A673 (cell line): ENCODE measurements around the gene PNPLA5. TPM values are rescaled to one million over a fixed set of nuclear protein-coding genes. Genes with fewer than 3 reads are reported as not detected.

ENCODE experiments used
- BruUV-seq: library from RNA; stranded (reverse); fragments of 400-500 nt; replicated peaks from 2 replicates; lab custom pipeline; 2021; lab: Mats Ljungman, UMichigan
- CTCF ChIA-PET: fragments of 300-600 bp; sonication (Branson Sonifier 250); formaldehyde crosslinking; loops from one replicate; lab custom pipeline; 2022; ENCODE audit warnings: antibody characterized with exemption; lab: Charles Lee
- POLR2A ChIA-PET: fragments of 300-600 bp; sonication (Branson Sonifier 250); formaldehyde crosslinking; loops from one replicate; lab custom pipeline; 2022; ENCODE audit warnings: antibody characterized with exemption; ENCODE audit not compliant: low non-redundant PET; lab: Charles Lee
- DNase-seq: peaks from one replicate; pipeline ENCODE4 v3.0.0-alpha.2; 2015; ENCODE audit warnings: low spot score
- H3K27ac ChIP-seq: fragments of 200-600 bp; sonication (generic); 2 replicates; pipeline ENCODE4 v1.5.1; 2016; ENCODE audit warnings: mixed run types, low read depth, mild to moderate bottlenecking, mixed read lengths, antibody characterized with exemption, low read length; ENCODE audit not compliant: poor library complexity, severe bottlenecking
- H3K27me3 ChIP-seq: fragments of 200-600 bp; sonication (generic); replicated peaks from 2 replicates; pipeline ENCODE4 v1.6.1; 2017; ENCODE audit warnings: mixed run types, low read depth, mild to moderate bottlenecking, mixed read lengths, antibody characterized with exemption, low read length; ENCODE audit not compliant: insufficient read depth, poor library complexity
- H3K36me3 ChIP-seq: fragments of 200-600 bp; sonication (generic); 2 replicates; pipeline ENCODE4 v1.6.1; 2016; ENCODE audit warnings: mixed run types, mild to moderate bottlenecking, mixed read lengths, antibody characterized with exemption, low read length; ENCODE audit not compliant: insufficient read depth, poor library complexity, severe bottlenecking
- H3K4me1 ChIP-seq: fragments of 200-600 bp; sonication (generic); 2 replicates; pipeline ENCODE4 v1.6.1; 2017; ENCODE audit warnings: mixed run types, mild to moderate bottlenecking, mixed read lengths, antibody characterized with exemption, low read length; ENCODE audit not compliant: insufficient read depth, poor library complexity, severe bottlenecking
- H3K4me3 ChIP-seq: fragments of 200-600 bp; sonication (generic); 2 replicates; pipeline ENCODE4 v1.5.1; 2016; ENCODE audit warnings: low read depth, mixed run types, mild to moderate bottlenecking, mixed read lengths, low read length; ENCODE audit not compliant: poor library complexity, severe bottlenecking
- H3K9me3 ChIP-seq: fragments of 200-600 bp; sonication (generic); 2 replicates; pipeline ENCODE4 v1.6.1; 2016; ENCODE audit warnings: mixed run types, low read depth, mild to moderate bottlenecking, mixed read lengths, antibody characterized with exemption, low read length; ENCODE audit not compliant: poor library complexity, severe bottlenecking
- EZH2 ChIP-seq: fragments of 200-600 bp; sonication (generic); IDR thresholded peaks from 2 replicates; pipeline ENCODE4 v1.6.1; 2017; ENCODE audit warnings: borderline replicate concordance, low read depth, mild to moderate bottlenecking, mixed read lengths, antibody characterized with exemption, low read length; ENCODE audit not compliant: poor library complexity, severe bottlenecking
- intact Hi-C: fragments of 100-400 bp; cut with micrococcal nuclease; formaldehyde crosslinking; loops from one replicate; pipeline ENCODE4 v1.10.0; 2022; ENCODE audit not compliant: unreplicated experiment
- total RNA-seq: library from RNA; stranded (reverse); gene quantifications from 2 replicates; pipeline ENCODE4 v1.2.3, GENCODE V29; 2021
- TF ChIP-seq, protein P1 (sequence below): fragments of 300-800, 200-600 bp; sonication (generic); conservative IDR thresholded peaks from 2 replicates; pipeline ENCODE4 v1.5.1; 2017; ENCODE audit warnings: low read depth, mild to moderate bottlenecking, antibody characterized with exemption, low read length, moderate library complexity, mixed read lengths

The PNPLA5 gene
- total RNA-seq, 1 experiment from 2014 or later: not detected

GRCh38 chr22:43878831-43879550 lies 12.8 kb downstream of the PNPLA5 start:
- no peak for DNase-seq
- ChIA-PET POLR2A (no interaction called here), CTCF (no interaction called here)
- no peak overlapping the region for H3K27ac ChIP-seq
- H3K9me3 ChIP-seq: no peaks in the 10 kb centered on the region
- no peaks in the 10 kb centered on the region for H3K4me1 ChIP-seq
- intact Hi-C loops: no loop called here
- H3K27me3 ChIP-seq: peaks cover 26% of the 10 kb centered on the region
- no peak for TF ChIP-seq EZH2
- TF ChIP-seq, protein P1, sequence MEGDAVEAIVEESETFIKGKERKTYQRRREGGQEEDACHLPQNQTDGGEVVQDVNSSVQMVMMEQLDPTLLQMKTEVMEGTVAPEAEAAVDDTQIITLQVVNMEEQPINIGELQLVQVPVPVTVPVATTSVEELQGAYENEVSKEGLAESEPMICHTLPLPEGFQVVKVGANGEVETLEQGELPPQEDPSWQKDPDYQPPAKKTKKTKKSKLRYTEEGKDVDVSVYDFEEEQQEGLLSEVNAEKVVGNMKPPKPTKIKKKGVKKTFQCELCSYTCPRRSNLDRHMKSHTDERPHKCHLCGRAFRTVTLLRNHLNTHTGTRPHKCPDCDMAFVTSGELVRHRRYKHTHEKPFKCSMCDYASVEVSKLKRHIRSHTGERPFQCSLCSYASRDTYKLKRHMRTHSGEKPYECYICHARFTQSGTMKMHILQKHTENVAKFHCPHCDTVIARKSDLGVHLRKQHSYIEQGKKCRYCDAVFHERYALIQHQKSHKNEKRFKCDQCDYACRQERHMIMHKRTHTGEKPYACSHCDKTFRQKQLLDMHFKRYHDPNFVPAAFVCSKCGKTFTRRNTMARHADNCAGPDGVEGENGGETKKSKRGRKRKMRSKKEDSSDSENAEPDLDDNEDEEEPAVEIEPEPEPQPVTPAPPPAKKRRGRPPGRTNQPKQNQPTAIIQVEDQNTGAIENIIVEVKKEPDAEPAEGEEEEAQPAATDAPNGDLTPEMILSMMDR: no peak
- no TSS peak for BruUV-seq
- no peak overlapping the region for H3K4me3 ChIP-seq
- H3K36me3 ChIP-seq: no peaks in the 10 kb centered on the region

DNA sequence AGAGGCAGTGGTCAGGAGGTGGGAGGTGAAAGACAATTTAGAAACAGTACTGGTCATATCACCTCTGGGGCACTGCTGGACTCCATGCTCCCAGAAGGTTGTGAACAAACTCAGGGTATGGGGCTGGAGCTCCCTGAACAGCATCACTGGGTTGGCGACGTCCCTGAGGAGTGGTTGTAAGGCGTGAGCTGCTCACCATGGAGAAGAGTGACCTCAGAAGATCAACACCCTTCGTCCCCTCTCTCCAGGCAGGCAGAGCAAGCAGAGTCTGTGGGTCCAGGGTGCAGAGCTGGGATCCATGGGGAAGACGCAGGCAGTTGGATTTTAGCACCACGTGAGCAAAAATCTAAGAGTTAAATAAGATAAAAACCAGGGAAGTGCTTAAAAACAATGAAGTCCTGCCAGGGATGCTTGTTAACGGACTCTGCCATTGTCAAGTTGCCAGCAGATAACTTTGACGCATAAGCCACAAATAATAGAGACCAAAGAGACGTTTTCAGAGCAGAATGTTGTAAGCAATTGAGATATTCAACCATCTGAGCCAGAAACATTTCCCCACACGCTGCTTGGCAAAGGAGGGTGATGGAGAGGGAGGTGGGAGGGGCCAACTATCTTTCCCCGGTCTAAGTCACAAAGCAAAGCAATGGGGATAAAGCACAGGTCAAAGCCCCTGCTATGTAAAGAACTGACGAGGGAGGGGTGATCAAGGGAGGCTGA lies 13.6 kb downstream of the PNPLA5 start:
- H3K9me3 ChIP-seq: no peaks in the 10 kb centered on the region
- intact Hi-C loops: no loop called here
- ChIA-PET CTCF (no interaction called here), POLR2A (no interaction called here)
- H3K4me3 ChIP-seq: no peak overlapping the region
- no peaks in the 10 kb centered on the region for H3K4me1 ChIP-seq
- TF ChIP-seq, protein P1: no peak
- TF ChIP-seq EZH2: no peak
- no peak overlapping the region for H3K27ac ChIP-seq
- no peaks in the 10 kb centered on the region for H3K36me3 ChIP-seq
- DNase-seq: no peak
- H3K27me3 ChIP-seq: peaks cover 27% of the 10 kb centered on the region
- no TSS peak for BruUV-seq

DNA sequence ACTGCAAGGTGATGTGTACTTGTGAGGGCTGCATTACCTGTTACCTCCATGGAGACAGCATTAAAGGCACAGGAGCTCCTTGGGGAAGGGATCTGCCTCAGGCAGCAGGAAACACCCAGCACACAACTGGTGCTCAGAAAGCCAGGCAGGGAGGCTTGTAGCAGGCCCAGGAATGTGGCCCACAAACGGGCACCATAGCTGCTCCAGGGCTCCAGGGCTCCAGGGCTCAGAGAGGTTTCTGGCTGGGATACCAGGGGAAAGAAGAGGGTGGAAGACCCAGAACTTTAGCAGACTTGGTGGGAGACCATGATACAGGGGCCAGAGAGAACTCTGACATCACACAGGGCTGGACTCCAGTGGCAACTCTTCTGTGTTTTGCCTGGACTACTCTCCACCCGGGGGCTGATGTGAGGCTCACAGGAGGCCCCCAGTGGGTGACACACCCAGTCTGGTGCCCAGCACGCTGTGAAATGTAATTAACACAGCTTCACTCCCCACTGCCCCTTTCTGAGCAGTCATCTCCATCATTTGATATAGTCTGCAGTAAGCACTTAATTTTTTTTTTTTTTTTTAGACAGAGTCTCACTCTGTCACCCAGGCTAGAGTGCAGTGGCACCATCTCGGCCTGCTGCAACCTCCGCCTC lies 14.8 kb downstream of the PNPLA5 start:
- DNase-seq: no peak
- Histone ChIP-seq H3K4me1 (no peaks in the 10 kb centered on the region), H3K27ac (no peak overlapping the region), H3K4me3 (no peak overlapping the region), H3K9me3 (no peaks in the 10 kb centered on the region), H3K27me3 (peaks cover 36% of the 10 kb centered on the region), H3K36me3 (no peaks in the 10 kb centered on the region)
- BruUV-seq: no TSS peak
- intact Hi-C loops: no loop called here
- CTCF ChIA-PET: no interaction called here
- TF ChIP-seq, protein P1: no peak
- no peak for TF ChIP-seq EZH2
- POLR2A ChIA-PET: no interaction called here
